Measurements from ENCODE around the gene RUNX3.
A peak's percentile ranks its signal among the peaks of the same experiment; 100 is the strongest.

Gene RUNX3

GRCh38 chr1:24931468-24932231 lies 1.6 kb upstream of the RUNX3 start:
- no peak for DNase-seq
- no peak overlapping the region for H2AFZ ChIP-seq (ENCODE audit: low read length)
- TF ChIP-seq EZH2phosphoT487 (IDR thresholded peaks at IDR 0.05; ENCODE audit: low read length): no peak
- TF ChIP-seq, protein P1, sequence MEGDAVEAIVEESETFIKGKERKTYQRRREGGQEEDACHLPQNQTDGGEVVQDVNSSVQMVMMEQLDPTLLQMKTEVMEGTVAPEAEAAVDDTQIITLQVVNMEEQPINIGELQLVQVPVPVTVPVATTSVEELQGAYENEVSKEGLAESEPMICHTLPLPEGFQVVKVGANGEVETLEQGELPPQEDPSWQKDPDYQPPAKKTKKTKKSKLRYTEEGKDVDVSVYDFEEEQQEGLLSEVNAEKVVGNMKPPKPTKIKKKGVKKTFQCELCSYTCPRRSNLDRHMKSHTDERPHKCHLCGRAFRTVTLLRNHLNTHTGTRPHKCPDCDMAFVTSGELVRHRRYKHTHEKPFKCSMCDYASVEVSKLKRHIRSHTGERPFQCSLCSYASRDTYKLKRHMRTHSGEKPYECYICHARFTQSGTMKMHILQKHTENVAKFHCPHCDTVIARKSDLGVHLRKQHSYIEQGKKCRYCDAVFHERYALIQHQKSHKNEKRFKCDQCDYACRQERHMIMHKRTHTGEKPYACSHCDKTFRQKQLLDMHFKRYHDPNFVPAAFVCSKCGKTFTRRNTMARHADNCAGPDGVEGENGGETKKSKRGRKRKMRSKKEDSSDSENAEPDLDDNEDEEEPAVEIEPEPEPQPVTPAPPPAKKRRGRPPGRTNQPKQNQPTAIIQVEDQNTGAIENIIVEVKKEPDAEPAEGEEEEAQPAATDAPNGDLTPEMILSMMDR (IDR thresholded peaks at IDR 0.05; ENCODE audit: low read length): no peak
- no peak for TF ChIP-seq EZH2 (optimal IDR thresholded peaks at IDR 0.05; ENCODE audit: low read depth, low read length)
- H3K4me3 ChIP-seq (ENCODE audit: low read length): no peak overlapping the region
- H3K27ac ChIP-seq (ENCODE audit: low read length): no peak overlapping the region
- H4K20me1 ChIP-seq (ENCODE audit: insufficient read depth, low read length): no peaks in the 10 kb centered on the region; the same call in 1 of the 2 replicates
- peaks cover 19% of the 10 kb centered on the region for H3F3A ChIP-seq (ENCODE audit: insufficient read depth, low read length)
- no peak overlapping the region for H3K9ac ChIP-seq (ENCODE audit: low read length)
- peaks cover 29% of the 10 kb centered on the region for H3K79me2 ChIP-seq (ENCODE audit: low read length)
- no peaks in the 10 kb centered on the region for H3K36me3 ChIP-seq (replicated peaks; ENCODE audit: insufficient read depth, low read length)
- H3K4me2 ChIP-seq (ENCODE audit: low read depth, low read length): 0 out of 2 replicates have a peak overlapping the region, but pooled peaks have one; percentile 10
- H3K27me3 ChIP-seq (replicated peaks; ENCODE audit: insufficient read depth, low read length): no peaks in the 10 kb centered on the region
- no peaks in the 10 kb centered on the region for H3K9me2 ChIP-seq (replicated peaks; ENCODE audit: insufficient read depth, low read length)
- H3K4me1 ChIP-seq (ENCODE audit: low read length): peaks cover 19% of the 10 kb centered on the region
- no peaks in the 10 kb centered on the region for H3K9me3 ChIP-seq (replicated peaks; ENCODE audit: insufficient read depth, low read length)

DNA sequence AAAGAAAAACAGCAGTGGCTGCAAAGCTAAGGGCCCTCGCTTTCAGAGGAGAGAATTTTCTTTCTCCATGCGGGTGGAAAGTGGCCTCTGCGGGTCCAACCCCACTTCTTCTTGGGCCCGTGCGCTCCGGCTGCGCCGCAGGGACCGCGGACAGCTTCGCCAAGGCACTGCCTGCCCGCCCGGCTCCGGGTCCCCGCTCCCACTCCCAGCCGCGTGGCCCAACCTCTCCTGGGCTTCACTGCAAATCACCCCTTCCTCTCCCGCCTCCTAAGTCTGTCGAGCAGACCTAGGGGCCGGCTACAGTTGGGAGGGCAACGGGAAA lies 1.0 kb upstream of the RUNX3 start:
- H3K9me2 ChIP-seq (replicated peaks; ENCODE audit: insufficient read depth, low read length): no peaks in the 10 kb centered on the region
- peaks cover 35% of the 10 kb centered on the region for H3K79me2 ChIP-seq (ENCODE audit: low read length)
- H3K27me3 ChIP-seq (replicated peaks; ENCODE audit: insufficient read depth, low read length): no peaks in the 10 kb centered on the region
- no peaks in the 10 kb centered on the region for H3K9me3 ChIP-seq (replicated peaks; ENCODE audit: insufficient read depth, low read length)
- no peak for DNase-seq
- no peak overlapping the region for H3K4me3 ChIP-seq (ENCODE audit: low read length)
- peak overlapping the region; percentile 92; the same call in 1 of the 2 replicates for H3K4me2 ChIP-seq (ENCODE audit: low read depth, low read length)
- TF ChIP-seq EZH2 (optimal IDR thresholded peaks at IDR 0.05; ENCODE audit: low read depth, low read length): no peak
- TF ChIP-seq EZH2phosphoT487 (IDR thresholded peaks at IDR 0.05; ENCODE audit: low read length): no peak
- TF ChIP-seq, protein P1 (IDR thresholded peaks at IDR 0.05; ENCODE audit: low read length): no peak
- H3K36me3 ChIP-seq (replicated peaks; ENCODE audit: insufficient read depth, low read length): 0 out of 2 replicates have a peak, but pooled peaks cover 1% of the 10 kb centered on the region
- H3K9ac ChIP-seq (ENCODE audit: low read length): no peak overlapping the region
- H3K27ac ChIP-seq (ENCODE audit: low read length): no peak overlapping the region
- H3F3A ChIP-seq (ENCODE audit: insufficient read depth, low read length): peaks cover 19% of the 10 kb centered on the region
- H2AFZ ChIP-seq (ENCODE audit: low read length): no peak overlapping the region
- peaks cover 25% of the 10 kb centered on the region for H3K4me1 ChIP-seq (ENCODE audit: low read length)
- no peaks in the 10 kb centered on the region; the same call in 1 of the 2 replicates for H4K20me1 ChIP-seq (ENCODE audit: insufficient read depth, low read length)

DNA sequence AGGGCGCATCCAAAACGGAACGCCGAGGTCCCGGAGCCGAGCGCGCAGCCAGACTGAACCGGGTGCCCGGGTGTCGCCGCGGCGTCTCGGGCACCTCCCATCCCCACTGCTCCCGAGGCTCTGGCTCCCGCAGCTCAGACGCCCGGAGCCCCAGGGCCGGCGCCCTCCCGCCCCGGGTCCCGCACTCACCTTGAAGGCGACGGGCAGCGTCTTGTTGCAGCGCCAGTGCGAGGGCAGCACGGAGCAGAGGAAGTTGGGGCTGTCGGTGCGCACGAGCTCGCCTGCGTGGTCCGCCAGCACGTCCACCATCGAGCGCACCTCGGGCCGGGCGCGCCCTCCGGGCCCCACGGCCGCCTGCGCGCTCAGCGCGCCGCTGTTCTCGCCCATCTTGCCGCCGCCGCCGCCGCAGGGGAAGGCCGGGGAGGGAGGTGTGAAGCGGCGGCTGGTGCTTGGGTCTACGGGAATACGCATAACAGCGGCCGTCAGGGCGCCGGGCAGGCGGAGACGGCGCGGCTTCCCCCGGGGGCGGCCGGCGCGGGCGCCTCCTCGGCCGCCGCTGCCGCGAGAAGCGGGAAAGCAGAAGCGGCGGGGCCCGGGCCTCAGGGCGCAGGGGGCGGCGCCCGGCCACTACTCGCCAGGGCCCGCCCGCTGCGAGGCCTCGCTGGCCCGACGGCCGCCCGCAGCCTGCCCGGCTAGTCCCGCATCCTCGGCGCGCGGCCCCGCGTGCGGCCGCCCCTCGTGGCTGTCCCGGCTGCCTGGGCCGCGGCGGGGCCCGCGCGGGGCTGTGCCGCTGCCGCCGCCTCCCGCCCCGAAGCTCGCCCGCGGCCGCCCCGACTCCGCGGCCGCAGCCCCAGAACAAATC lies 447 bp downstream of the RUNX3 start:
- DNase-seq: peak; percentile 35

More for the DNA sequence above, 447 bp downstream of the RUNX3 start:
- TF ChIP-seq EZH2 (optimal IDR thresholded peaks at IDR 0.05; ENCODE audit: low read depth, low read length) (no peak), EZH2phosphoT487 (IDR thresholded peaks at IDR 0.05; ENCODE audit: low read length) (no peak)
- TF ChIP-seq, protein P1 (IDR thresholded peaks at IDR 0.05; ENCODE audit: low read length): no peak
- Histone ChIP-seq H3K79me2 (ENCODE audit: low read length) (peaks cover 50% of the 10 kb centered on the region), H3K9ac (ENCODE audit: low read length) (peak overlapping the region; percentile 81), H2AFZ (ENCODE audit: low read length) (peak overlapping the region; percentile 80), H3K9me2 (replicated peaks; ENCODE audit: insufficient read depth, low read length) (no peaks in the 10 kb centered on the region), H3K9me3 (replicated peaks; ENCODE audit: insufficient read depth, low read length) (no peaks in the 10 kb centered on the region), H3K27ac (ENCODE audit: low read length) (peak overlapping the region; percentile 84), H3K36me3 (replicated peaks; ENCODE audit: insufficient read depth, low read length) (0 out of 2 replicates have a peak, but pooled peaks cover 5% of the 10 kb centered on the region), H3K4me3 (ENCODE audit: low read length) (peak overlapping the region; percentile 95), H3K27me3 (replicated peaks; ENCODE audit: insufficient read depth, low read length) (no peaks in the 10 kb centered on the region), H3K4me2 (ENCODE audit: low read depth, low read length) (peak overlapping the region; percentile 83; the same call in 1 of the 2 replicates), H3F3A (ENCODE audit: insufficient read depth, low read length) (peaks cover 19% of the 10 kb centered on the region), H3K4me1 (ENCODE audit: low read length) (peaks cover 26% of the 10 kb centered on the region), H4K20me1 (ENCODE audit: insufficient read depth, low read length) (no peaks in the 10 kb centered on the region; the same call in 1 of the 2 replicates)
